ENCODE results near the gene ARHGEF12. TPM values are rescaled to one million over a fixed set of nuclear protein-coding genes. Genes with fewer than 3 reads are reported as not detected.

The ARHGEF12 gene
- 36.9 TPM for polyA plus RNA-seq (ENCODE audit: insufficient read length)

DNA sequence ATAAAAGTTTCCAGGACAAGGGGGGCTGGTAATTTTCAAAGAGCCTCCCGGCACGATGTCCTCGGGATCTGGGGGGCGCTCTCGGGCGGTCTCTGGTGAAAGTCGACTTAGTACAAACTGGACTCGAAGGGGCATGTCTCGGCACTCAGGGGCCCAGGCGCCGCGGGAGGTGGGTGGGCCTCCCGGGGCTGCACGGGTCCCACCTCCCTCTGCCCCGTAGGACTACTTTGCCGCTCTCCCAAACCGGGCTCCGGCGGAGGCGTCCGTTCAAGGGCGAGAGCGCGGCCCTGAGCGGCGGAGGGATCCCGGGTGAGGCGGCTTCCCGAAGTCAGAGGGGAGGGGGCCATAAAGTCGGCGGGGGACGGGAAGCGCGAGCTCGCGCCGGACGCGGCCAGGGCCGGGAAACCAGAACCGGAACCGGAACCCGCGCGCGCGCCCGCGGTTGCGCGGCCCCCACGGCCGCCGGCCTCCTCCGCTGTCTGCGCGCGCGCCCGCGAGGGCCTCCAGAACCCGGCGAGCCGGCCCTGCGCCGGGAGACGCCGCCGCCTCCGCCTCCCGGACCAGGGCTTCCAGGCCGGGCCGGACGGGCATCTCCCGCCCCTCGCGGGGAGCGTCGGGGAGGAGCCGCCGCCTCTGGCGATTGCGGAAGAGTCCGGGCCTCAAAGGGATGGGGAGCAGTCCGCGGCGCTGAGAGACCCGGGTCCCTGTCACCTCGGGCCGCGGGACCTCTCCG is at the start of gene ARHGEF12:
TSS of gene ARHGEF12 (plus strand) at position 506 of the 733 bp plus-strand sequence. CDS start 831 bp downstream, outside the sequence.
- peak; percentile 99 for DNase-seq

- DNase-seq = no peak
These were observed 48.2 kb upstream of the ARHGEF12 start for GRCh38 chr11:120288021-120288420.

DNA sequence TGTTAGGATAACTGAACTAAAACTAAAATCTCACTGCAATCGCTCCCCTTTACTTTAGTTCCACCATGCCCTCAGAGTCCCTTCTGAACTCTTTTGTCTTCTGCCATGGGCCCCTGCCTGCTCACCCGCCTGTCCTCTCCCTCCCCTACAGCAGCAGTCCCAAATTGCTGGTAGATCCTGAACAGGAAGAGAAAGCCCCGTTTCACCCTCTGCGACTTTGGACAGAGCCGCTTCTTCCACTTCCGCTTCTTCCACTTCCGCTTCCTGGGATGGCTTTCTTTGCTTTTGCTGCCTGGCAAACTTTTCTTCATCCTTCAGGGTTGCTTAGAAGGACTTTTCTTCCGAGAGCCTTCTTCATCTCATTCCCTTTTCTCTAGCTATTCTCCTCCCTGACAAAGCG is 46.8 kb upstream of the ARHGEF12 start:
- DNase-seq = no peak

DNA sequence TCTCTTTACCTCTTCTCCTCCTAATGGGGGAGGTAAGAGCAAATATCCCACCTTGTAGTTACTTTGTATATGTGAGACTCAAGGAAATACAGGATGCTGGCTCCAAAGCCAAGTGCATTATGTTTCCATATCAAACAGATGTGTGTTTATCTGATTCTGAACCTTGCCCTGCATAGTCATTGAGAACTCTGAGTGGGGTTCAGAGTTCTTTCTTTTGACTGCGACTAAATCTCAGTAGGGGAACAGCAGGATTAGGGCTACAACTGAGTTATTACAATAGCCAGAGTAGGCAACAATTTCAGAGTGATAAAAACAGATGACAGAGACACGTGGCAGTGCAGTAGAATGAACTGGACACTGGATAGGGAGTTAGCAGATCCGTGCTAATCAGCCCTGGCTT is 45.3 kb upstream of the ARHGEF12 start:
- DNase-seq = no peak

DNA sequence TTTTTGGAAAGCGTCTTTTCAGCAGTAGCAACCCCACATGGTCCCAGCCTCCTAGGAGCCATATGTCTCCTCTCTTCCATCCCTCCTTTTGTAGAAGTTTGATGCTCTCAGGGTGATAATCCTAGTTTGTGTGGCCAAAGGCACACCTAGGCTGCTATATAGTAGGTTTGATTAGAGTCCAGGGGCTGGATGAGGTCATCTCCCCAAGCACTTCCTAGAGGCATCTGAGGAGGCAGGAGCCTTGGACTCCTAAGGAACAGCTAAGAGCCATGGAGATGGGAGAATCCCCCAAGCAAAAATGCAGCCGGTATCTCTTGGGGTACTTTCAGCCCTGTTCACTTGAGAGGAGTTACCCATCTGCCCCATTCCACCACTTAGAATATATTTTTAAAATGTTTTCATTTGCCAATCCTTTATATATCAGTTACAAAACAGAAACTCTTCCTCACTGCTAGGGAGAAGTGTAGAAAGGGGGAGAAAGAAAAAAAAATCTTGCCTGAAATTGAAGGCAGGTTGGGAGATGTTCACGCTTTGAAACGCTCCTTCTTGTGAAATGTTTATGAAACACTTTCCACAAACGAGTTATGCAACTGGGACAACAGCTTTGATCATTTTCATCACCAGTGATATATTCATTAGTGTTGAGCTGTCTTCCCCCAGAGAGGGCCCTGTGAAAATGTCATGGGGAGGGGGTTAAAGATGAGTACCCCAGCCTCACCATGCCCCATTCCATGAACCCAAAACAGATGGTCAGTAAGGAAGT is 43.0 kb upstream of the ARHGEF12 start:
- DNase-seq = no peak

DNA sequence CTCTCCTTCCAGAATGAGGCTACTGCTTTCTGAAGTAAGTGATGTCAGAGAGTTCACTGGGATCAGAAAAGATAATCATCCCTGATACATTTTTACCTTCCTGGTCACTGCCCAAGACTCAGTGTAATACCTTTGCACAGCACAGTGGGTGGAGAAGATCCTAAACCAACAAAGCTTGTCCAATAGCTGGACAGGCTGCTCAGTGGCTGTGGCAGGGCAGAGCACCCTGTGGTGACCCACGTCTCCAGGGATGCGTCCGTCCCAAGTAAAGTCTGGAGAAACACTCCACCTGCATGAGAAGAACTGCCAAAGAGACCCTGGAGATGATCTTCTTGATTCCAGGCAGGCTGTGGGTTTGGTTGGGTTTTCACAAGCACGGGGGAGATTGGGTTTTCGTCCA is 42.1 kb upstream of the ARHGEF12 start:
- DNase-seq = no peak

DNA sequence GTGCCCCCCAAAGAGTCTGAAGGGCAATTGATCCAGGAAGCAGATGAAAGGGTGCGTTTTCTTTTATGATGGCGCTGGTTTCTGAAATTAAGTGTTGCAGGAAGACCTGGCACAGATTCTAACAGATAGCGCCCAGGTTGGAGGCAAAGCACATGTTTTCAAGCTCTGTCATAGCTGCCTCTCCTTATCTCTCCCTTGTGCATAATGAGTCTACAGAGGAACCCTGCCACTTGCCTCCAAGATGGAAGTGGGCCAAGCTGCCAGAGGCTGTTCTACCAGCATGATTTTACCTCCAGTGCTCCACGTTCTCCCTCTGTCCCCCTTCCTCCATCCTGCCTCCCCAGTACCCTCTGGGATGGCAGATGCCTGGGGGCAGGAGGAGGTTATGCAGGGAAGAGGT is 41.1 kb upstream of the ARHGEF12 start:
- DNase-seq = no peak

GRCh38 chr11:120296554-120296953 is 39.7 kb upstream of the ARHGEF12 start:
- DNase-seq = no peak

DNA sequence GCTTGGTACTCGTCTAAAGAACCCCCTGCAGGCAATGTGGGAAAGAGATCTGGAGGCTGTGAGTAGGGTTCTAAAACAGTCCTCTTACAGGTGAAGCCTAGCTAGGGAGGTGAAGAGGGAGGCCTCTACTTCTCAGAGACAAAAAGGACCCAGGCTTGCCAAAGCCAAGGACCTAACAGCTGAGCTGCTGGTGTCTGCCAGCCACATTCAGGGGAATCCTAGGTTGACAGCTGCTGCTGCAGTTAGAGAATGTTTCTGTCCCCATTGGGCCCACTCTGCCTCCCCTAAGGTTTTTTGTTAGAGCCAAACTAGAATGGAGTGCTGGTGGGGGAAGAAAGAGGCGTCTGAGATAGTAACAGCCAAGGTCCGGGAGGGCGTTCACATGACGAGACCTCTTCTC is 37.8 kb upstream of the ARHGEF12 start:
- DNase-seq = no peak

DNA sequence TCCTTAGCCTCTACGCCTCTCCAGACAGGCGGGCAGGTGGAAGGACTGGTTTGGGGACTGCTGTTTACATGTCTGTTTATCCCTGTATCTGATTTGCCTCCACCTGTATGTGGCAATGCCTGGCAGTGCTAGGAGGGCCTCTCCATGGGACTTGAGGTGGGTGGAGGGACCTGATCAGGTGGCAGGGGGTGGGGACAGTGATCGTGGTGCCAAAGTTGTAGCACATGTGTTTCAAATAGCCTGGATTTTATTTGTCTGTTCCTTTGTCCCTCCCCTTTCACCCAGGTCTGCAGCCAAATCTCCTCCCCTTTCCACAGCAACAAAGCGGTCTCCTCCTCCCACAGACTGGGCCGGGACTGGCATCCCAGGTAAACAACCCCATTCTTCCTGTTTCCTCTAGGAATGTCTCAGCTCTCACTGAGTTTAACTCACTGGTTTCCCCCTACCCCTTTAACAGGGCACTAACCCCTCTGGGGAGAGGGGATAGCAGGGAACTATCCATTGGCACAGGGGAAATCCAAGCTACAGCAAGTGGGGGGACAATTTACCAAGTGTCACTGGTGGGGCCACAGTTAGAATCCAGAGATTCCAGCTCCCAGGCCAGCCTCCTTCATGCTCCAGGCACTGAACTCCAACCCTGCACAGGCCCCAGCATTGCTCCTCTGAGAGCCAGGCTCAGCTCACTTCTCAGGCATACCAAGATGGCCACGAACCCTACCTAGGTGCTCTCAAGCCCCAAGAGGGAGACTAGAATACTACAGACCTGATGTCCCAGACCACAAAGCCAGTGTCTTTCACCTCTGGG is 34.0 kb upstream of the ARHGEF12 start:
- DNase-seq = no peak

DNA sequence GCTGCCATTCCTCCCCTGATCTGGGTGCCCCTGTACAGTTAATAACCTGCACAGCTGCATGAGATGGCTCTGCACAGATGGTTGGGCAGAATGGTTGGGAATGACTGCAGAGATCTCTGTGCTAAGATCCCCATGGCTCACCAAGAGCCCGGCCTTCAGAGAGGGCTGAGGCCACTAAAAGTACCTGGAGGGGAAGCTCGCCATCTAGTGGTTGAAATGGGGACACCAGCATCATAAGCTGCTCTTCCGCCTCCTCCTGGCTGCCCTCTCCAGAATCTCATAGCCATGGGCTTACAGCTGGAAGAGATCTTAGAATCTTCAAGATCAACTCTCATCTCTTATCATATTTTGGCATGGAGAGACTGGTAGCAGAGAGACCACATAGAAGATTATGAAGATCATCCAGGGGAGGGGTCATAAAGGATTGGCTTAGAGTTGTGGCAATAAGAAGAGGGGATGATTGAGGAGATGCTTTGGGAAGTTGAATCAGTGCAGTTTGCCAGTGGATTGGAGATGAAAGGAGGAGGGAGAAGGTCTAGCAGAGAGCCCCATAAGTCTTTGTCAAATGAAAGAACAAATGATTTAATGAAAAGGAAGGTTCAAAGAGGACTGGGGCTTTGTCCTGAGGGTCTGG is 33.1 kb upstream of the ARHGEF12 start:
- peak; percentile 70 for DNase-seq

DNA sequence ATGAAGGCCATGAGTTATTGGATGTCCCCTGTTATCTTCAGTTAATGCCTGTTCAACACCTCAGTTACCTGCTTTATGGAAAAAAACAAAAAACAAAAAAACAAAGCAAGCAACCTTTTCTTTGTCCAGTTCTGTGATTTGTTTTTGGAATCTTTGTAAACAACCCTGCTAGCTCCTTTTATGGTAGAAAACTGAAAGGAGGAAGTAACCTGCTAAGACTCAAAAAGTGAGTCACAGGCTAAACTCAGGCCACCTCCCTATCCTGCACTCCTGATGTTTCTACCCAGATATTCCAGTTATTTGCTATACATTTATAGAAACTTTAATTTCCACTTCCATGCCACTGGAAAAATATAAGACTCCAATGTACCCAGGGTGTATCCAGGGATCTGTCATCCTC is 31.7 kb upstream of the ARHGEF12 start:
- DNase-seq = no peak

DNA sequence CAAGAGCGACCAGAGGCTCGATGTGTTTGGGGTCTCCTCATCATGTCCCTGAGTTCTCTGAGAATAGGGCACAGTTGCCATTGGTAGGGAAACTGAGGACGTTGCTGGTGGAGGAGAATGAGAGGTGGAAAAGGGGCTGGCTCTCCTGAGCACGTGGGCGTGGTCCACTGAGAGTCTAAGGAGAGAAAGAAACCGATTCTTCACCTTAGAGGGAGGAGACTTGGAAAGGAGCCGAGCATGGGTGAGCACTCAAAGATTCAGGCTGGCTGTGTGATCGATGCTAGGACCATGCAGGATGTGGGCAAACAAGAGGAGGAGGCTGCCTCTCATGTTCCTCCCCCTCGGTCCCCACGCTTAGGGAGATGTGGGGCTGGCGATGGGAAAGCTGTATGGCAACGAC is 30.9 kb upstream of the ARHGEF12 start:
- DNase-seq = no peak

GRCh38 chr11:120306519-120307242 is 29.5 kb upstream of the ARHGEF12 start:
- DNase-seq = no peak

DNA sequence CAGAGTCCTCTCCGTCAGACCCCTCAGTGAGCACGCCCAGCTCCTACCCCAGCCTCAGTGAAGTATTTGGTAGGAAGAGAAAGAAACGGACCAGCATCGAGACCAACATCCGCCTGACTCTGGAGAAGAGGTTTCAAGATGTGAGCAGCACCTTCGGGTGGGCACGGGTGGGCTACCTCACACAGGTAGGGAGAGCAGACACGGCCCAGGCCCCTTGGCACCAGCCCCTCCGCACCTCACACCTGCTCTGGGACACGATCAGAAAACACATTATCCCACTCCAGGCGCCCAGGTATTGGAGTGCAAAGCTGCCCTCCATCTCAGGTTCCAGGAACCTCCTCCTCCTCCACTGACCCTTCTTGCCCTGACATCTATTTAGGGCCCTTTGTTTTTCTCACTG is 28.7 kb upstream of the ARHGEF12 start:
- no peak for DNase-seq

DNA sequence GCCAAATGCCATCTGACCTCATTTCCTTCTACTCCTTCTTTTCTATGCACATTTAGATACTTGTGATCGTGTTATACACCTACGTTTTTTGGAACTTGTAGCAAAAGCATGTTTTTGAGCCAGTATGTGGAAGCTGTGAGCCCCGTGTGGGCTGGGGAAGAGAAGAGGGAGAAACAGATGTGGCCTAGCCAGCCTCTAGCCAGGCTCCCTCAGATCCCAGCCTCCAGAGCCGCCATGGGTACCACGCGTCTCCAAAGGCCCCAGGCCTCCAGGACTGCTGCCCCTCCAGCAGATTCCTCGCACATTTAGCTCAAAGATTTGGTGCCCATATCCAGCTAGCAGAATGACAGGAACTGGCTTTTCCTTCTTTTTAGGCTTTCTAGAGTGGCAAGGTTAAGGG is 28.1 kb upstream of the ARHGEF12 start:
- DNase-seq = no peak

- no peak for DNase-seq
These were observed 25.3 kb upstream of the ARHGEF12 start for GRCh38 chr11:120310870-120311269.

GRCh38 chr11:120314861-120315260 is 21.4 kb upstream of the ARHGEF12 start:
- DNase-seq = no peak

- no peak for DNase-seq
These were observed 19.1 kb upstream of the ARHGEF12 start for GRCh38 chr11:120316880-120317688.

GRCh38 chr11:120317689-120318480 is 18.3 kb upstream of the ARHGEF12 start:
- no peak for DNase-seq

All from hindlimb muscle (tissue), 1 donor.